ENCODE measurements around the gene SZRD1.
"Not testable (repeated sequence)": the region's sequence is repeated elsewhere in the genome, so short reads cannot be mapped to it uniquely, and the experiment has no call there.

SZRD1 gene

GRCh38 chr1:16366722-16367257 is at the start of gene SZRD1:
TSS of gene SZRD1 (plus strand) at chr1:16367242. CDS start at chr1:16367258, 16 bp downstream.
- DNase-seq, result peak; percentile 99

GRCh38 chr1:16318555-16318954 is 48.5 kb upstream of the SZRD1 start:
- DNase-seq, result no peak

GRCh38 chr1:16321176-16321867 is 45.7 kb upstream of the SZRD1 start:
- DNase-seq, result no peak

- no peak for DNase-seq
Measured at GRCh38 chr1:16324456-16324890, 42.6 kb upstream of the SZRD1 start.

GRCh38 chr1:16326833-16327404 is 40.1 kb upstream of the SZRD1 start:
- DNase-seq, result no peak

- DNase-seq, result no peak
Measured at GRCh38 chr1:16334655-16335340, 32.2 kb upstream of the SZRD1 start.

GRCh38 chr1:16338961-16339360 is 28.1 kb upstream of the SZRD1 start:
- DNase-seq, result no peak

GRCh38 chr1:16340673-16341072 is 26.4 kb upstream of the SZRD1 start:
- DNase-seq, result no peak

- DNase-seq, result no peak
Measured at GRCh38 chr1:16342331-16343062, 24.5 kb upstream of the SZRD1 start.

GRCh38 chr1:16343276-16343675 is 23.8 kb upstream of the SZRD1 start:
- DNase-seq, result not testable (repeated sequence)

- DNase-seq, result no peak
Measured at GRCh38 chr1:16348414-16349182, 18.4 kb upstream of the SZRD1 start.

- DNase-seq, result no peak
Measured at GRCh38 chr1:16349847-16350406, 17.1 kb upstream of the SZRD1 start.

- DNase-seq, result peak; percentile 64
Measured at GRCh38 chr1:16351456-16351993, 15.5 kb upstream of the SZRD1 start.

- peak; percentile 97 for DNase-seq
Measured at GRCh38 chr1:16351994-16352841, 14.8 kb upstream of the SZRD1 start, which contains the start of gene FBXO42. TSS of gene FBXO42 (minus strand) at chr1:16352480. CDS start at chr1:16315418, 37,062 bp downstream.

- peak; percentile 10 for DNase-seq
Measured at GRCh38 chr1:16352842-16353535, 14.1 kb upstream of the SZRD1 start.

- no peak for DNase-seq
Measured at GRCh38 chr1:16354619-16355018, 12.4 kb upstream of the SZRD1 start.

GRCh38 chr1:16356867-16357266 is 10.2 kb upstream of the SZRD1 start:
- no peak for DNase-seq

GRCh38 chr1:16365146-16365498 is 1.9 kb upstream of the SZRD1 start:
- not testable (repeated sequence) for DNase-seq

GRCh38 chr1:16367258-16367967 is 371 bp downstream of the SZRD1 start:
- DNase-seq, result peak; percentile 99

Measured in retina (tissue), 1 donor.